ENCODE data around the gene ZMYND8. TPM values are rescaled to one million over a fixed set of nuclear protein-coding genes. Genes with fewer than 3 reads are reported as not detected.
A peak's percentile ranks its signal among the peaks of the same experiment; 100 is the strongest.

ZMYND8 gene
- total RNA-seq, 2 experiments from 2014 or later, result 33.0 to 34.3 TPM

- Mint-ChIP-seq H3K36me3 (ENCODE audit: low read depth) (peaks cover 89% of the 10 kb centered on the region), H3K4me1 (ENCODE audit: low read depth) (no peaks in the 10 kb centered on the region), H3K9me3 (no peaks in the 10 kb centered on the region), H3K27ac (peak overlapping the region; percentile 43), H3K4me3 (no peak overlapping the region), H3K27me3 (no peaks in the 10 kb centered on the region)
- H3K27ac ChIP-seq (ENCODE audit: low read depth in 1 of 2, low read length in 2 of 2), result no peak overlapping the region
- no peaks in the 10 kb centered on the region for H3K9me3 ChIP-seq (ENCODE audit: control insufficient read depth in 1 of 2, insufficient read depth in 1 of 2, low read length in 2 of 2)
- H3K36me3 ChIP-seq (ENCODE audit: insufficient read depth, low read length), result peaks cover 80% of the 10 kb centered on the region
- ChIA-PET POLR2A (no interaction called here), CTCF (no interaction called here)
- TF ChIP-seq CTCF (IDR thresholded peaks at IDR 0.05), result no peak
- H3K4me1 ChIP-seq (ENCODE audit: insufficient read depth, low read length), result no peaks in the 10 kb centered on the region
- no peaks in the 10 kb centered on the region for H3K27me3 ChIP-seq (ENCODE audit: control insufficient read depth in 1 of 2, insufficient read depth in 2 of 2, low read length in 2 of 2)
- H3K4me3 ChIP-seq (ENCODE audit: low read length), result no peak overlapping the region
- ATAC-seq (ENCODE audit: poor library complexity), result no peak
- intact Hi-C loops (cut with DNase I, micrococcal nuclease), result no loop called here
- DNase-seq, result no peak
Measured at GRCh38 chr20:47285189-47285588, 71.3 kb downstream of the ZMYND8 start.

- no peak overlapping the region for H3K4me3 ChIP-seq (ENCODE audit: low read length)
- ATAC-seq (ENCODE audit: poor library complexity), result no peak
- peaks cover 89% of the 10 kb centered on the region for H3K36me3 Mint-ChIP-seq (ENCODE audit: low read depth)
- H3K27me3 Mint-ChIP-seq, result no peaks in the 10 kb centered on the region
- H3K9me3 ChIP-seq (ENCODE audit: control insufficient read depth in 1 of 2, insufficient read depth in 1 of 2, low read length in 2 of 2), result no peaks in the 10 kb centered on the region
- TF ChIP-seq CTCF (IDR thresholded peaks at IDR 0.05), result no peak
- no peak overlapping the region for H3K27ac ChIP-seq (ENCODE audit: low read depth in 1 of 2, low read length in 2 of 2)
- H3K4me1 ChIP-seq (ENCODE audit: insufficient read depth, low read length), result no peaks in the 10 kb centered on the region
- no peaks in the 10 kb centered on the region for H3K27me3 ChIP-seq (ENCODE audit: control insufficient read depth in 1 of 2, insufficient read depth in 2 of 2, low read length in 2 of 2)
- H3K36me3 ChIP-seq (ENCODE audit: insufficient read depth, low read length), result peaks cover 76% of the 10 kb centered on the region
- CTCF ChIA-PET, result no interaction called here
- no peak for DNase-seq
- intact Hi-C loops (cut with DNase I, micrococcal nuclease), result no loop called here
- POLR2A ChIA-PET, result no interaction called here
- no peaks in the 10 kb centered on the region for H3K4me1 Mint-ChIP-seq (ENCODE audit: low read depth)
- peak overlapping the region; percentile 43 for H3K27ac Mint-ChIP-seq
- H3K9me3 Mint-ChIP-seq, result no peaks in the 10 kb centered on the region
- H3K4me3 Mint-ChIP-seq, result no peak overlapping the region
Measured at GRCh38 chr20:47284373-47284772, 72.1 kb downstream of the ZMYND8 start.

- H3K9me3 ChIP-seq (ENCODE audit: control insufficient read depth in 1 of 2, insufficient read depth in 1 of 2, low read length in 2 of 2), result no peaks in the 10 kb centered on the region
- no peak overlapping the region for H3K27ac Mint-ChIP-seq
- DNase-seq, result no peak
- intact Hi-C loops (cut with DNase I, micrococcal nuclease), result no loop called here
- no peaks in the 10 kb centered on the region for H3K27me3 ChIP-seq (ENCODE audit: control insufficient read depth in 1 of 2, insufficient read depth in 2 of 2, low read length in 2 of 2)
- peaks cover 80% of the 10 kb centered on the region for H3K36me3 ChIP-seq (ENCODE audit: insufficient read depth, low read length)
- H3K9me3 Mint-ChIP-seq, result no peaks in the 10 kb centered on the region
- no peak for TF ChIP-seq CTCF (IDR thresholded peaks at IDR 0.05)
- ChIA-PET POLR2A (no interaction called here), CTCF (interaction anchor here (0.9 kb wide), 1 partner anchor 100 kb away, joined by 3 read pairs; no protein-coding TSS in a partner anchor)
- no peak overlapping the region for H3K4me3 Mint-ChIP-seq
- H3K27me3 Mint-ChIP-seq, result no peaks in the 10 kb centered on the region
- H3K4me3 ChIP-seq (ENCODE audit: low read length), result no peak overlapping the region
- peaks cover 88% of the 10 kb centered on the region for H3K36me3 Mint-ChIP-seq (ENCODE audit: low read depth)
- H3K4me1 ChIP-seq (ENCODE audit: insufficient read depth, low read length), result no peaks in the 10 kb centered on the region
- no peak overlapping the region for H3K27ac ChIP-seq (ENCODE audit: low read depth in 1 of 2, low read length in 2 of 2)
- ATAC-seq (ENCODE audit: poor library complexity), result no peak
- H3K4me1 Mint-ChIP-seq (ENCODE audit: low read depth), result no peaks in the 10 kb centered on the region
Measured at GRCh38 chr20:47283411-47283810, 73.1 kb downstream of the ZMYND8 start.
